ENCODE data around the gene COX11. TPM values are rescaled to one million over a fixed set of nuclear protein-coding genes. Genes with fewer than 3 reads are reported as not detected.

Gene COX11
- total RNA-seq, 2 experiments from 2014 or later, result 56.5 to 58.5 TPM

Other genes with a start within 250 kb of the COX11 start
- gene TOM1L1, start 67.8 kb downstream of the COX11 start, total RNA-seq, result under 1 TPM; 0.36 to 0.86 TPM
- gene STXBP4, start 111 bp upstream of the COX11 start, total RNA-seq, result 1 to 10 TPM; 6.4 to 7.4 TPM

Data from activated CD8-positive, alpha-beta memory T cell treated with anti-CD3 and anti-CD28 coated beads for 36 hours (primary cell).